Neutrophil (primary cell): ENCODE results near the gene SLC11A1.

Experiments used
- H3K27ac ChIP-seq: fragments of 200-600 bp; sonication (generic); 2 replicates; pipeline ENCODE4 v1.5.1; 2016; ENCODE audit warnings: mild to moderate bottlenecking, moderate library complexity
- H3K27me3 ChIP-seq: fragments of 200-600 bp; sonication (generic); 2 replicates; pipeline ENCODE4 v1.6.0; 2016; ENCODE audit warnings: mild to moderate bottlenecking
- H3K36me3 ChIP-seq: fragments of 200-600 bp; sonication (generic); 2 replicates; pipeline ENCODE4 v1.5.1; 2017
- H3K4me1 ChIP-seq, 2 experiments: fragments of 200-600 bp in 1 of 2; sonication (generic) in 1 of 2; 1 replicate in 1 of 2; 2 replicates in 1 of 2; pipeline versions ENCODE4 v1.5.1 to v1.6.1; 2013 to 2016; ENCODE audit warnings: low read depth in 1 of 2, low read length in 1 of 2, mild to moderate bottlenecking in 1 of 2, moderate library complexity in 1 of 2; ENCODE audit not compliant: control insufficient read depth in 1 of 2, insufficient read depth in 1 of 2
- H3K4me3 ChIP-seq, 2 experiments: fragments of 200-600 bp in 1 of 2; sonication (generic) in 1 of 2; 1 replicate in 1 of 2; 2 replicates in 1 of 2; pipeline ENCODE4 v1.5.1; 2013 to 2016; ENCODE audit warnings: low read depth in 1 of 2, low read length in 1 of 2, mild to moderate bottlenecking in 1 of 2, moderate library complexity in 1 of 2
- H3K9me3 ChIP-seq: fragments of 200-600 bp; sonication (generic); 2 replicates; pipeline ENCODE4 v1.5.1; 2016
- TF ChIP-seq, protein P1 (sequence below): fragments of 200-600 bp; sonication (generic); IDR thresholded peaks from 2 replicates; pipeline ENCODE4 v1.5.1; 2016; ENCODE audit warnings: antibody characterized with exemption

The SLC11A1 gene

DNA sequence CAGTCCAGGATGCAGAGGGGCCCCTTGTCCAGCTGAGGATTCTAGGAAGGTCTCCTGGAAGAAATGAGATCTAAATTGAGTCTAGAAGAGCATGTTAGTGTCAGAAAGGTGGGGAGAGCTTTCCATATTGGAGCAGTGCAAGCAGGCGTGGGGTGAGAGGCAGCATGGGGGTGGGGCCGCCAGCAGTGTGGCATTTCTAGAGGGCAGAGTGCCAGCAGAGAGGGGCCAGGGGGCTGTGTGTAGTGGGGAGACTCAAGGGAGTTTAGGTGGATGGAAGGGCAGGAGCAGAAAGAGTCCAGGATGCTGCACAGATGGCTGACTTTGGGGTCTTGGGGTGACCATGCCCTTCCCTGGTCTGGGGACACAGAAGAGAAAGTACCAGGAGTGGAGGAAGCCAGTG is 39.0 kb downstream of the SLC11A1 start:
- TF ChIP-seq, protein P1, sequence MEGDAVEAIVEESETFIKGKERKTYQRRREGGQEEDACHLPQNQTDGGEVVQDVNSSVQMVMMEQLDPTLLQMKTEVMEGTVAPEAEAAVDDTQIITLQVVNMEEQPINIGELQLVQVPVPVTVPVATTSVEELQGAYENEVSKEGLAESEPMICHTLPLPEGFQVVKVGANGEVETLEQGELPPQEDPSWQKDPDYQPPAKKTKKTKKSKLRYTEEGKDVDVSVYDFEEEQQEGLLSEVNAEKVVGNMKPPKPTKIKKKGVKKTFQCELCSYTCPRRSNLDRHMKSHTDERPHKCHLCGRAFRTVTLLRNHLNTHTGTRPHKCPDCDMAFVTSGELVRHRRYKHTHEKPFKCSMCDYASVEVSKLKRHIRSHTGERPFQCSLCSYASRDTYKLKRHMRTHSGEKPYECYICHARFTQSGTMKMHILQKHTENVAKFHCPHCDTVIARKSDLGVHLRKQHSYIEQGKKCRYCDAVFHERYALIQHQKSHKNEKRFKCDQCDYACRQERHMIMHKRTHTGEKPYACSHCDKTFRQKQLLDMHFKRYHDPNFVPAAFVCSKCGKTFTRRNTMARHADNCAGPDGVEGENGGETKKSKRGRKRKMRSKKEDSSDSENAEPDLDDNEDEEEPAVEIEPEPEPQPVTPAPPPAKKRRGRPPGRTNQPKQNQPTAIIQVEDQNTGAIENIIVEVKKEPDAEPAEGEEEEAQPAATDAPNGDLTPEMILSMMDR: no peak
- Histone ChIP-seq H3K27me3 (no peaks in the 10 kb centered on the region), H3K36me3 (no peaks in the 10 kb centered on the region), H3K27ac (no peak overlapping the region), H3K4me3 (no peak overlapping the region), H3K4me1 (no peaks in the 10 kb centered on the region), H3K9me3 (no peaks in the 10 kb centered on the region)

DNA sequence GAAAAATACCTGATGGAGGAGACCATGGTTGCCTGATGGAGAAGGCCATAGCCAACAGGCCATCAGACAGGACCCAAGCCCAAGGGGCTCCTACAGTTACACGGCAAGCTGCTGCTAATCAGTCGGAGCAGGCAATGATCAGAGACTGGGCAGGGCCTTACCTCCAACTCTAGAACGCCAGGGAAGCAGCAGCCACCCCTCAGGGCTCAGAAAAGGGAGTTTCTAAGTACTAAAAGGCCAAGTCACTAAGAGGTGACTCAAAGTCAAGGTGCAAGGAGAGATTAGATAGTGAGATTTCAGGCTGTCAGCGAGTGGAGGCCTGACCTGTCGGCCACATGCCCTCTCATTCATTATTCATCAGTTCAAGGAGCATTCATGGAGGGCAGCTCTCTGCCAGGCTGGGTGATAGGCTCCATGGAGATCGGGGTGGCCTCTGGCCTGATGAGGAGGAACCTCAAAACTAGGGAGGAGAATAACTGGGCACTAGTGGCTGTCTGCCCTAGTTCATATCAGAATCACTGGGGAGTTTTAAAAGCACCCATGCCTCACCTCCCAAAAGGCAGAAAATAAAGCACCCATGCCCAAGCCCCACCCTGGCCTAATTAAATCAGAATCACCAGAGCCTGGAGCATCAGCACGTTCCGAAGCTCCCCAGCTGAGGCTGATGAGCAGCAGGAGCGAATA is 40.5 kb downstream of the SLC11A1 start:
- Histone ChIP-seq H3K27me3 (no peaks in the 10 kb centered on the region), H3K9me3 (no peaks in the 10 kb centered on the region), H3K4me3 (no peak overlapping the region), H3K27ac (no peak overlapping the region), H3K4me1 (no peaks in the 10 kb centered on the region), H3K36me3 (no peaks in the 10 kb centered on the region)
- TF ChIP-seq, protein P1: no peak

DNA sequence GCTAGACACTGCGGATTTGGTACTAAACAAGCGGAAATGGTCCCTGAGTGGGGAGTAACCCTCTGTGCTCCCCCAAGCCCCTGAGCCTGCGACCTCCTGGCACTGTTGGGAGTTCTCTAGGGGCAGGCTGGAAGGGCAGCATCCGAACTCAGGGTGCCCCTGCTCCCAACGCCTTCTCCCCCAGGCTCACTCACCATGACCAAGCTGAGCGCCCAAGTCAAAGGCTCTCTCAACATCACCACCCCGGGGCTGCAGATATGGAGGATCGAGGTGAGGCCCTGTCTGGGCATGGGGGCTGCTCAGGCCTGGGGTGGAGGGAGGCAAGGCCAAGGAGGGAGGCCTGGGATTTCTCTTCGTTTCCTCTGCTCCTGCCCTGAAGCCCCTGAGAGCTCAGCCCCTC is 41.5 kb downstream of the SLC11A1 start:
- Histone ChIP-seq H3K27ac (no peak overlapping the region), H3K4me1 (no peaks in the 10 kb centered on the region), H3K36me3 (no peaks in the 10 kb centered on the region), H3K4me3 (no peak overlapping the region), H3K9me3 (no peaks in the 10 kb centered on the region), H3K27me3 (no peaks in the 10 kb centered on the region)
- TF ChIP-seq, protein P1: no peak

DNA sequence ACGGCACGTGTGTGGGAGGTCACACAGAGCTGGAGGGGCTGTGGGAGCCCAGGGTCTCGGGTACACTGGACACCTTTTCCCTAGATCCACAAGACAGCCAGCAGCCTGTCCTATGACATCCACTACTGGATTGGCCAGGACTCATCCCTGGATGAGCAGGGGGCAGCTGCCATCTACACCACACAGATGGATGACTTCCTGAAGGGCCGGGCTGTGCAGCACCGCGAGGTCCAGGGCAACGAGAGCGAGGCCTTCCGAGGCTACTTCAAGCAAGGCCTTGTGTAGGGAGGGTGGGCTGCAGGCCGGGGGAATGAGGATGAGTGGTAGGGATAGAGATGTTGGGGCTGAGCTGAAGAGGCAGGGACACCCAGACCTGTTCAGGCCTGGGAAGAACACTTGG is 43.5 kb downstream of the SLC11A1 start:
- no peak overlapping the region for H3K4me3 ChIP-seq
- TF ChIP-seq, protein P1: no peak
- H3K4me1 ChIP-seq: no peaks in the 10 kb centered on the region
- no peaks in the 10 kb centered on the region for H3K9me3 ChIP-seq
- H3K27ac ChIP-seq: no peak overlapping the region
- no peaks in the 10 kb centered on the region for H3K27me3 ChIP-seq
- no peaks in the 10 kb centered on the region for H3K36me3 ChIP-seq

DNA sequence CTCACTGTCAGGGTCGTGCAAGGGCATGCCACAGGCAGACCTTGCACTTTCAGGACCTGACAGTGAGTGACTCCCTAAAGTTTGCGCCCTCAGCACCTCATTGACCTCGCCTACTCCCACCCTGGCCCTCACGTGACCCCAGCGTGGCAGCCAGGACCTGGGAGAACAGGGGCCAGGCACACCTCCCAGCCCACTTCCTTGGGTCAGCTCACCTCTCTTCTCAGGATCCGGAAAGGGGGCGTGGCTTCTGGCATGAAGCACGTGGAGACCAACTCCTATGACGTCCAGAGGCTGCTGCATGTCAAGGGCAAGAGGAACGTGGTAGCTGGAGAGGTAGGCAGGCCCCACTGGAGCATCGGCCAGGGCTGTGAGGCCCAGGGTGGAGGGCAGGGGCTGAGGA is 45.7 kb downstream of the SLC11A1 start:
- Histone ChIP-seq H3K4me3 (no peak overlapping the region), H3K9me3 (no peaks in the 10 kb centered on the region), H3K36me3 (no peaks in the 10 kb centered on the region), H3K4me1 (no peaks in the 10 kb centered on the region), H3K27me3 (no peaks in the 10 kb centered on the region), H3K27ac (no peak overlapping the region)
- TF ChIP-seq, protein P1: no peak
